NCI-H2196 treated with DMSO at 0.1 percent for 48 hours (cell line): Measurements from ENCODE around the gene SLC25A36.

Source experiments
- DNase-seq: peaks from one replicate; lab custom pipeline; 2025; ENCODE audit not compliant: unreplicated experiment; lab: John Stamatoyannopoulos, UW

SLC25A36 gene

DNA sequence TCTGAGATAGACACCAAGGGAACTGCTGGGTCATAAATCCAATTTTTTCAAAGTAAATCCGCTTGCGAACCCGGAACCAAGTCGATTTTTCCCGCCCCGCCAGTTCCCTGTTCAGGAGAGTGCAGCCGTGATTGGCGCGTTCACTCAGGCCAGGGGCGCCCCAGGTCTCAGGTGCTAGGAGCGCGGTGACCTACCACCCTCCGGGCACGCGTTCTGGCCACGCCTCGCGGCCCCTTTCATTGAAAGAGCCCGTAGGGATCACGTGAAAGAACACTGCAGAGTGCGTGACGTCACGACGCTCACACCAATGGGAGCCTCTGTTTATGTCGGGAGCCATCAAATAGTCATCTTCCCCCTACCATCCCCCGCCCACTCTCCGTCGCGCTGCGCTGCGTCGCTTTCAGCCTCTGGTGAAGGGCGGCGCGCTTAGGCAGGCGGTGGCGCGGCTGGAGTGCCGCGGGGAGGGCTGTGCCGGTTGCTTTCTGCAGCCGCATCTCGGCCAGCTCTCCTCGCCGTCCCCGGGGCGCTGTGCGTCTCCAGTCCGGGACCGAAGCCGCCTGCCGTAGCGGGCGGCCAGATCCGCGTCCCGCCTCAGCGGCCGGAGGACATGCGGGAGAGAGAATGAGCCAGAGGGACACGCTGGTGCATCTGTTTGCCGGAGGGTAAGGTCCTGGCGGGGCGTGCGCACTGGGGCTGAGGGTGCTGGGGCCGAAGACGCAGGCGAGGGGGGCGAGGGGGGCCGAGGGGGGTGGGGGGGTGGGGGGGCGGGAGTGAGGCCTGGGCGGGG is at the start of gene SLC25A36:
Gene SLC25A36 (plus strand): TSS at position 403 of the 787 bp plus-strand sequence. CDS start 219 bp downstream, at position 622.
- peak; percentile 99 for DNase-seq

- no peak for DNase-seq
These were observed 44.6 kb upstream of the SLC25A36 start for GRCh38 chr3:140896997-140897396.

DNA sequence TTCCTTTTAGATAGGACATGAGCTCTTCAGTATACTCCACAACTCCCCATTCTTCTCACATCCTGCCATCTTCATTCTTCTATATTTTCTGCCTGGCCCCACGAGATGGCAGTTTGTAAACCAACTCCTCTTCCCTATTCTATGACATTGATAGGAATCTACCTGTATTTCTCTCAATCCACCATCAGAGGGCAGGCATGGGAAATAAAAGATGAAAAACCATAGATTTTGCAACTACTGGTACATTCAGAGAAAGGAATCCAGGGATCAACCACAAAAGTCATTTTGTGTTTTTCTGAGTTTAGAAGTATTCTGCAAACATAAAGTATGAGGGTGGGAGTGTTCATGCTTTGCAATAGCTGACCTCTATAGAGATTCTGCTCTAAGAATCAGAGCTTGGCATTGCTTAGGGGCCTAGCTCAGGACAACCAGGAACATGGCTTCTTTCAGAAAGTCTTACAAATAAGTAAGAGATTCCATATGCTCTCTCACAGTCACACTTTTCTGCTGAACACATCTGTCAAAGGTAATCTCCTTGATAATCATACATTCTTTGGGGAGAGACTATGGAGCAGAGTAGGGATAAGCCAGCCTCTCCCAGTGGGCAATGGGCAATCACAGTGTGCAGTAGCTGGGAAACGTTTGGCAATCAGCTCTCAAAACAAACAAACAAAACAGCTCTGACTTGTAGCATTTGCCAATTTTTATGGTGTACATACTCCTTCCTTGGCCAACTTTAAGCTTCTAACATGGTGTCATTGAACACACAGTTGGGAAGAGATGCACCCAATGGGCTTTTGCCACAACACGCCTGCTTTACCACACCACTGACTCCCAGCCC is 43.1 kb upstream of the SLC25A36 start:
- DNase-seq = peak; percentile 44

DNA sequence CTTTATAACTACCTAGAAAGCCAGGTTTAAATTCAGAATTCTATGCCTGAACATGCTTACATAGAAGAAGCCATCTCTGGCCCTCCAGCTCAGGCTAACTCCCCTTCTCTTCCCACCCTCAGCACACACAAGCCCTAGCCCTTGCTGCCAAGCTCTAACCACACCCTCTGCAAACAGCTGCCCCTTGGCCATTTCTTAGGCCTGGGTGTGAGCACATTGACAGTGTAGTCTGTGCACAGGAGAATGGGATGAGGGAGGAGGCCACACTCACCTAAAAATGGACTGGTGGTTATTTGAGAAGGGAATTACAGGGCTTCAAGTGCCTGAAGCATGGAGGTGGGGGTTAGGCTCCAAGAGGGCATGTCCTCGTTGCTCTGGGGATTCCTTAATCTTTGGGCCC is 42.3 kb upstream of the SLC25A36 start:
- no peak for DNase-seq

- DNase-seq = no peak
These were observed 38.8 kb upstream of the SLC25A36 start for GRCh38 chr3:140902791-140903190.

DNA sequence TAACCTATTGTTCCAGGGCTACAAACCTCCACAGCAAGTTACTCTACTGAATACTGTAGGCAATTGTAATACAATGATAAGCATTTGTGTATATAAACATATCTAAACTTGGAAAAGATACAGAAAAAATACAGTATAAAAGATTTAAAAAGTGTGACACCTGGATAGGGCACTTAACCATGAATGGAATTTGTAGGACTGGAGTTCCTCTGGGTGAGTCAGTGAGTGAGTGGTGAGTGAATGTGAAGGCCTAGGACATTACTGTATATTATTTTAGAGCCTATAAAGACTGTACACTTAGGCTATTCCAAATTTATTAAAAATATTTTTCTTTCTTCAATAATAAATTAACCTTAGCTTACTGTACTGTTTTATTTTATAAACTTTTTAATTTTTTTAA is 38.4 kb upstream of the SLC25A36 start:
- DNase-seq = no peak

GRCh38 chr3:140904521-140904920 is 37.1 kb upstream of the SLC25A36 start:
- DNase-seq = no peak

DNA sequence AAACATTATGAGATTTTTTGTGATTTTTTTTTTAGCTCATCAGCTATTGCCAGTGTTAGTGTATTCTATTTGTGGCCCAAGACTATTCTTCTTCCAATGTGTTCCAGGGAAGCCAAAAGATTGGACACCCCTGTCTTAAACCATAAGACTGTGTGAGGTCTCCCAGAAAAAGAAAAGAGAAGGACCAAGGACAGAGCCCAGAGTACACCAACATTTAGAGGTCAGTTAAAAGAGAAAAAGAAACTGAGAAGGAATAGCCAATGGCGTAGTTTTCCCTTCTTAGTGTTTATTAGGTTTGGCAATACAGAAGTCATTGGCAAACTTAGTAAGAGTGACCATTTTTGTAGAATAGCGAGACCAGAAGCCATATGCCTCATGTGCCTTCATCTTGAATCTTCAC is 36.1 kb upstream of the SLC25A36 start:
- no peak for DNase-seq

GRCh38 chr3:140906785-140907184 is 34.9 kb upstream of the SLC25A36 start:
- no peak for DNase-seq

DNA sequence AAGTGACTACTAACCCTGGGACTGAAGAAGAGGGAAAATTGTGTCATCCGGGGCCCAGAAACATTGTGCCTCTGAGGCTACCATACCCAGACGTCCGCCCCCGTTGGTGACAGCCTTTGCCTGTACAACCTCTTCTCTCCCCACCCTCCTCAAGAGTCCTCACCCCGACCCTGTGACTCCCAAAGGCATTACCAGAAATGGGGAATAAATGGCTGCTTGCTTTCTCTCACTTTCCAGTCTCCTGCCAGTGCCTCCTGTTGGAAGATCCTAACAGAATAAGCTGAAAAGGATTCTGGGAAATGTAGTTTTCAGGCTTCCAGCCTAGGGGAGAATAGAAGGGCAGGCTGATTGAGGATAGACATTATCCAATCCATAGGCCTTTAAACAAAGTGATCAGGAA is 30.8 kb upstream of the SLC25A36 start:
- no peak for DNase-seq

- no peak for DNase-seq
These were observed 29.8 kb upstream of the SLC25A36 start for GRCh38 chr3:140911822-140912221.

DNA sequence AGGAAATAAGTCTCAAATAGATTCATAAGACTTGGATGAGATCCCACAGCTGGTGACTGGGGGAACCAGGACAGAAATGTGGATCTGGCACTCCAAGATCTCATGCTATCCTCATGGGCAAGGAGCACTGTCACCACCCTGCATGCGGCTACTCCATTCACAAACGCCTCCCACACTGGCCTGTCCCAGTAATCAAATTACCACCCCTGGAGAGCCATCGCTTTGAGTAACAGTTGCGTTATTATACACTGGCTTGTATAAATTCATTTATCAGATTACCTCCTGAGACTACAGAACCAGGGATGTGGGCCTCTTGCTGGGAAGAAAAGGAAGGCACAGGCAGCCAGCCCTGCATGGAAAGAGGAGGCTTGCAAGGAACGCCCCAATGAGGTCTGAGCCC is 27.9 kb upstream of the SLC25A36 start:
- DNase-seq = no peak

DNA sequence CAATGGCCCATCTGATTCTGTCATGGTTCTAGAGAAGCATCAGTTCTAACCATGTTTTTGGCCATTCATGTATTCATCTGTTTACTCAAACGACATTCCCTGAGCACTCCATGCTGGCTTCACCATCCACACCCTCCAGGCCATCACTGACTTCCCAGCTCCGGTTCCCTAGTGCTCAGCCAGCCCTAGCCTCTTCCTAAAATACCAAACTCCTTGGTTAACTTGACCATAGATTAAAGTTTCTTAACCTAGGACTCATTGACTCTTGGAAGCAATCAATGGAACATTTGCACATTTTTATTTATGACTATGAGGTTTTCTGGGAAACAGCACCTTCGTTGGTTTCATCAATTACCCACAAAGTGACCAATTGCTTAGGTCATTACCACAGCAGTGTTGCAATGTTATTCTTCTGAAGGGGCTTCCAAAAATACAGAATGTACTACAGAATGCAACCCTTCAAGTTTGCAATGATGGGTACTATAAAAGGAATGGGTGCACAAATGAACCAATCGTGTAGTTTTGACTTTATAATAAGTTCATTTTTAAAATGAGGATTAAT is 27.2 kb upstream of the SLC25A36 start:
- DNase-seq = no peak

- no peak for DNase-seq
These were observed 25.0 kb upstream of the SLC25A36 start for GRCh38 chr3:140916603-140917002.

DNA sequence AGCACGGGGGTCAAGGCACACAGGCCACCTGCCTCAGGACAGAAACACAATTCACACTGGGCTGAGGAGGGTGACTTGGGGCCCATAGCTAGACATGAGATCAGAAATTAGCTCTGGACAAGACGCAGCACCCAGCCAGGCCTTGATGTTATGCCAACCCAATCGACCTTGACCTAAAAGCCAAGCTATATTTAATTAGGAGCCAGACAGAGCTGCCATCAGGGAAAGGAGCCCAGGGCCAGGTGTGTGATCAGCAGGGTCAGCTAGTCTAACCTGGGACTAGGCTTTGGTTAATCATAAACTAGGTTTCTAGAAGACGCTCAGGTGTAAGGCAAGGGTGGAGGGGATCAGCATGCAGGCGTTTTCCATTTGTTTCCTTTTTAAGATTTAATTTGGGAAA is 23.9 kb upstream of the SLC25A36 start:
- DNase-seq = no peak

- DNase-seq = no peak
These were observed 21.6 kb upstream of the SLC25A36 start for GRCh38 chr3:140920029-140920428.

DNA sequence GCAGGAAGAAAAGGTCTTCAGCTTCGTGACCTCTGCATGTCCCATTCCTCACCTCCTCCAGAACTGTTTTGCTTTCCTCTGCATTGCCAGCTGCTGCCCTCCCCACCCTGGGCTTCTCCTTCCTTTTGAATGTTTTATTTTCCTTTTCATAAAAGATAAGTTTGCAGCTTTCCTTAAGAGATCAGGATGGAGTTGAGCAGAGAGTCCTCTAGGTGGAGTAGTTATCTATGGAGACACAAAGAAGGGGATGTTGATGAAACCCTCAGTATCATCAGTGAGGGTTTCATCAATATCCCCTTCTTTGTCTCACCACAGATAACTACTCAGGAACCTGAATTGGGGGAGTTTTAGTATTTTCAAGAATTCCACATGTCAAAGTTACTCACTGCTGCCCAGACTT is 19.0 kb upstream of the SLC25A36 start:
- DNase-seq = no peak

GRCh38 chr3:140924097-140924873 is 17.4 kb upstream of the SLC25A36 start:
- no peak for DNase-seq

DNA sequence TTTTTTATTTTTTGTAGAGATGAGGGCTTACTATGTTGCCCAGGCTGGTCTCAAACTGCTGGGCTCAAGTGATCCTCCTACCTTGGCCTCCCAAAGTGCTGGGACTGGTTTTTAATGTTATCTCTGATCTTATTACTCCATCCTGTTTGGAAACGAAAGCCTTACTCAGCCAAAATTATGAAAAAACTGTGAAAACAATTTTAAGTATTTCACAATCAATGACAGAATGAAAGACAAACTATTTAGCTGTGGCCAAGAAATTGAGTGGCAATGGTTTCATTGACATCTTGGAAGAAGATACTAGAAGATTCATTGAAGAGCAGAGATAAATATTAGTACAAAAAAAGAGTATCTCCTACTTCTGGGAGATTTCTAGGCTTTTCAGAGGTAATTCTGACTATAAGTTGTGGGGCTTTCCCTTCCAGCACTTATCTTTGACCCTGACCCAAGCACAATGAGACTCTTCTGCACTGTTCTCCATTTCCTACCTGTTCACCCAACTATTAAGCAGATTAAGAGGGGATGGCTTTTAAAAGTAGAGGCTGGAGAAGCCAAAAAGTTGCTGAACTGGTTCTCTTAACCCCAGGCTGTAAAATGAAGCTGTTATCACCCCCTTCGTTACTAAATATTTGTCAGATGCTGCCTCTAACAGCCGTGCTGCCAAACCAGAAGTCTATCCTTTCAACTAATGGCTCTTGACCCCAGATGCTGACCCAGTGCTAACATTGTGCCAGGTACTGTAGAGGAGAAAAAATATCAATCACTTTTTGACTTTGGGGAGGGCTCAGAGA is 14.2 kb upstream of the SLC25A36 start:
- no peak for DNase-seq

GRCh38 chr3:140929446-140929845 is 12.2 kb upstream of the SLC25A36 start:
- no peak for DNase-seq
